Measurements from ENCODE around the gene KCMF1. TPM values are rescaled to one million over a fixed set of nuclear protein-coding genes. Genes with fewer than 3 reads are reported as not detected.

The KCMF1 gene
- total RNA-seq, 6 donors from 2014 or later, result 6.3 to 76.6 (median 47.8) TPM

GRCh38 chr2:85001595-85001994, 30.6 kb downstream of the KCMF1 start:
- Histone ChIP-seq H3K27ac (no peak overlapping the region), H3K4me1 (peaks cover 12 to 55% (median 17%) of the 10 kb centered on the region in 4 donors), H3K9me3 (no peaks in the 10 kb centered on the region), H3K27me3 (no peaks in the 10 kb centered on the region), H3K4me3 (no peak overlapping the region), H3K36me3 (no peaks in the 10 kb centered on the region)
- TF ChIP-seq, protein P1, sequence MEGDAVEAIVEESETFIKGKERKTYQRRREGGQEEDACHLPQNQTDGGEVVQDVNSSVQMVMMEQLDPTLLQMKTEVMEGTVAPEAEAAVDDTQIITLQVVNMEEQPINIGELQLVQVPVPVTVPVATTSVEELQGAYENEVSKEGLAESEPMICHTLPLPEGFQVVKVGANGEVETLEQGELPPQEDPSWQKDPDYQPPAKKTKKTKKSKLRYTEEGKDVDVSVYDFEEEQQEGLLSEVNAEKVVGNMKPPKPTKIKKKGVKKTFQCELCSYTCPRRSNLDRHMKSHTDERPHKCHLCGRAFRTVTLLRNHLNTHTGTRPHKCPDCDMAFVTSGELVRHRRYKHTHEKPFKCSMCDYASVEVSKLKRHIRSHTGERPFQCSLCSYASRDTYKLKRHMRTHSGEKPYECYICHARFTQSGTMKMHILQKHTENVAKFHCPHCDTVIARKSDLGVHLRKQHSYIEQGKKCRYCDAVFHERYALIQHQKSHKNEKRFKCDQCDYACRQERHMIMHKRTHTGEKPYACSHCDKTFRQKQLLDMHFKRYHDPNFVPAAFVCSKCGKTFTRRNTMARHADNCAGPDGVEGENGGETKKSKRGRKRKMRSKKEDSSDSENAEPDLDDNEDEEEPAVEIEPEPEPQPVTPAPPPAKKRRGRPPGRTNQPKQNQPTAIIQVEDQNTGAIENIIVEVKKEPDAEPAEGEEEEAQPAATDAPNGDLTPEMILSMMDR (IDR thresholded peaks at IDR 0.05), result no peak
- no peak for TF ChIP-seq POLR2A (IDR thresholded peaks at IDR 0.05)
- TF ChIP-seq POLR2AphosphoS5 (IDR thresholded peaks at IDR 0.05), result no peak
- no peak for TF ChIP-seq EP300 (IDR thresholded peaks at IDR 0.05)
- ATAC-seq (ENCODE audit: low FRiP score in 2 of 2) (no peak), DNase-seq (no peak)
- WGBS, 2 donors, result 50 to 58% methylated on average over 2 of the region's 2 CpGs

GRCh38 chr2:85002534-85002933, 31.6 kb downstream of the KCMF1 start:
- Histone ChIP-seq H3K27ac (no peak overlapping the region), H3K36me3 (peaks cover 0 to 3% (median under 1%) of the 10 kb centered on the region in 4 donors), H3K4me1 (peaks cover 8 to 55% (median 12%) of the 10 kb centered on the region in 4 donors), H3K4me3 (no peak overlapping the region), H3K27me3 (no peaks in the 10 kb centered on the region), H3K9me3 (no peaks in the 10 kb centered on the region)
- TF ChIP-seq POLR2AphosphoS5 (IDR thresholded peaks at IDR 0.05), result no peak
- TF ChIP-seq EP300 (IDR thresholded peaks at IDR 0.05), result no peak
- TF ChIP-seq, protein P1 (IDR thresholded peaks at IDR 0.05), result no peak
- TF ChIP-seq POLR2A (IDR thresholded peaks at IDR 0.05), result no peak
- DNase-seq (no peak), ATAC-seq (ENCODE audit: low FRiP score in 2 of 2) (no peak)

DNA sequence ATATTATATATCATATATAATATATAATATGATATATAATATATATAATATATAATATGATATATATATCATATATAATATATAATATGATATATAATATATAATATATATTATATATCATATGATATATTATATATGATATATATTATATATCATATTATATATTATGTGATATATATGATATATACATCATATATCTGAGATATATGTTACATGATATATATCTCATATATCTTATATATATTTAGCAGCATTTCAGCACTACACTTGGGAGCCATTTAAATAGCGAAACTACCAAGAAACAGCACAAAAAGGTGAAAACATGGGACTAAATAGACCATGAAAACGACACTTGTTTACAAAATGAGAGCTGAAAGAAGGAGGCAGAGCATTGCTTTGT, 37.3 kb downstream of the KCMF1 start:
- peaks cover 0 to 10% (median 5%) of the 10 kb centered on the region in 4 donors for H3K36me3 ChIP-seq
- no peaks in the 10 kb centered on the region for H3K9me3 ChIP-seq
- H3K4me3 ChIP-seq, result no peak overlapping the region
- no peak overlapping the region for H3K27ac ChIP-seq
- H3K27me3 ChIP-seq, result no peaks in the 10 kb centered on the region
- ATAC-seq (ENCODE audit: low FRiP score in 2 of 2) (no peak), DNase-seq (no peak)
- TF ChIP-seq POLR2A (IDR thresholded peaks at IDR 0.05) (no peak), POLR2AphosphoS5 (IDR thresholded peaks at IDR 0.05) (no peak), EP300 (IDR thresholded peaks at IDR 0.05) (no peak)
- TF ChIP-seq, protein P1 (IDR thresholded peaks at IDR 0.05), result no peak
- H3K4me1 ChIP-seq, result peaks cover 13 to 42% (median 21%) of the 10 kb centered on the region in 4 donors
- WGBS, 2 donors, result 92 to 94% methylated on average over 2 of the region's 2 CpGs

DNA sequence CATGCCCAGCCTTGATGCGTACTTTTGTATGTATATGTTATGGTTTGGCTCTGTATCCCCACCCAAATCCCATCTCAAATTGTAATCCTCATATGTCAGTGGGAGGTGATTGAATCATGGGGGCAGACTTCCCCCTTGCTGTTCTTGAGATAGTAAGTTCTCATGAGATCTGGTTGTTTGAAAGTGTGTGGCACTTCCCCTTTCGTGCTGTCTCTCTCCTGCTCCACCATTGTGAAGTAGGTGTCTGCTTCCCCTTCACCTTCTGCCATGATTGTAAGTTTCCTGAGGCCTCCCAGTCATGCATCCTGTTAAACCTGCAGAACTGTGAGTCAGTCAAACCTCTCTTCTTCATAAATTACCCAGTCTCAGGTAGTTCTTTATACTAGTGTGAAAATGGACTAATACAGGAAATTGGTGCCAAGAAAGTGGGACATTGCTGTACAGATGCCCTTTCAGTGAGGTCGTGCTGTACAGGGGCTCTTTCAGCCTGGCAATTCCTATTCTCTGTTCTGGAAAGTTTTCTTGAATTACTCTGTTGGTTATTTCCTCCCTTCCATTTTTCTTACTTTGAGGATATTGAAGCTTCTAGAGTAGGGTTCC, 38.2 kb downstream of the KCMF1 start:
- peak in 1 of 2 donors; percentile 21 for ATAC-seq (ENCODE audit: low FRiP score in 2 of 2)
- 88 to 94% methylated on average over 3 of the region's 3 CpGs for WGBS, 2 donors

More for the DNA sequence above, 38.2 kb downstream of the KCMF1 start:
- DNase-seq, result peak in 1 of 2 donors; percentile 46
- Histone ChIP-seq H3K27ac (no peak overlapping the region), H3K4me3 (no peak overlapping the region), H3K4me1 (peaks cover 19 to 42% (median 27%) of the 10 kb centered on the region in 4 donors), H3K36me3 (peaks cover 0 to 10% (median 5%) of the 10 kb centered on the region in 4 donors), H3K9me3 (no peaks in the 10 kb centered on the region), H3K27me3 (no peaks in the 10 kb centered on the region)
- no peak for TF ChIP-seq POLR2AphosphoS5 (IDR thresholded peaks at IDR 0.05)
- TF ChIP-seq POLR2A (IDR thresholded peaks at IDR 0.05), result no peak
- TF ChIP-seq, protein P1 (IDR thresholded peaks at IDR 0.05), result no peak
- no peak for TF ChIP-seq EP300 (IDR thresholded peaks at IDR 0.05)

Measured in upper lobe of left lung (tissue), 6 donors.